CD4-positive, alpha-beta T cell treated with Interleukin-10 for 1 hour (primary cell): ENCODE measurements around the gene FBXO30.
A peak's percentile ranks its signal among the peaks of the same experiment; 100 is the strongest.

Source experiments
- DNase-seq: peaks from one replicate; pipeline ENCODE4 v3.0.0-alpha.2; 2020

FBXO30 gene

GRCh38 chr6:145814501-145815308 lies at the start of gene FBXO30:
TSS of gene FBXO30 (minus strand) at chr6:145814795. CDS start at chr6:145806405, 8,390 bp downstream.
- peak; percentile 88 for DNase-seq

DNA sequence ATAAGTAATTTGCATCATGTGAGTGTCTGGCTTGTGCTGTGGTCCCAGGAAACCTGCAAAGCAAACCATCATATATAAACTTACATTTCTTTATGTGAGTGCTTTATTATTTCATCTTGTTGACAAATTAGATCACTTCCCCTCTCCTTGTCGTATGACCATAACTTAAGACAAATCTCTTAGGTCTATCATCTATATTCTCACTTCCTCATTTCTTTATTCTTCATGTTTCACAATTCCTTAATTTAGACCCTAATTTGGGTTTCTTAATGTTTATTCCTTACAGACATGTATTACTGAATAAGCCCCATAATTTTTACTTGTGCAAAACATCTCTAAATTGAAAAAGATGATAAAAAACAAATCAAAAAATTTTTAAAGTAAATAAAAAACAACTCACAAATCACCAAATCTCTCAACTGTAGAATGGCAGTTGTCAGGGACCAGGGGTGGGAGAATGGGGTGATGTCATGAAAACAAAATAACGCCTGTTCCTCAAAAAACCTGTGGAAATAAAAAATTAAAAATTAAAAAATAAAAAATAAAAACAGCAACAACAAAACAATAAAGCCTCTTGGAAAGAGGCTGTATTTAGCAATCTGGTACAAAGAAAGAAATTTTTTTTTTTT lies 49.5 kb upstream of the FBXO30 start:
- no peak for DNase-seq

DNA sequence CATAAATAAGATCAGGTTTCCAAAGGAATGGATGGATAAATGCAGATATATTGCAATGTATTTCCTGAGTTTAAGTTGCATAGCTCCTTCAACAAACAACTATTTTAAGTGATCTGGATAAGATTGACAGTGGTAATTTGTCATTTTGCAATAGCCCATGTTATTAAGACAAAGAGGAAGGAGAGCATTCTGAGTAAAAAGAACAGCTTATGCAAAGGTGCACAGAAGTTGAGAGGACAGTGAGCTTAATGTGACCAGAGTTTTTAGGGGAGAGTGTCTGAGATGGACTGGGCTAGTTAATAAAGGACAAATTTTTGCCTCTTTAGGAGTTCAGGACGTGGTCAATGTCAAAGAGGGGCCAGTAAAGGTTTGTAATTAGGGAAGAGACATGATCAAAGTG lies 48.8 kb upstream of the FBXO30 start:
- no peak for DNase-seq

DNA sequence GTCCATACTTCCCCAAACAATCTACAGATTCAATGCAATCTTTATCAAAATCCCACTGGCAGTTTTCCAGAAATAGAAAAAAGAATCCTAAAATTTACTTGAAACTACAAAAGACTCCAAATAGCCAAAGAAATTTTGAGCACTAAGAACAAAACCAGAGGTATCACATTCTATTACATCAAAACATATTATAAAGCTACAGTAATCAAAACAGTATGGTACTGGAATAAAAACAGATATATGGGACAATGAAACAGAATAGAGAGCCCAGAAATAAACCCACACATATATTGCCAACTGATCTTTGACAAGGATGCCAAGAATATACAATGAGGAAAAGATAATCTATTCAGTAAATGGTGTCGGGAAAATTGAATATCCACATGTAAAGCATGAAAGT lies 46.0 kb upstream of the FBXO30 start:
- no peak for DNase-seq

GRCh38 chr6:145850671-145851070 lies 36.1 kb upstream of the FBXO30 start:
- DNase-seq = no peak

DNA sequence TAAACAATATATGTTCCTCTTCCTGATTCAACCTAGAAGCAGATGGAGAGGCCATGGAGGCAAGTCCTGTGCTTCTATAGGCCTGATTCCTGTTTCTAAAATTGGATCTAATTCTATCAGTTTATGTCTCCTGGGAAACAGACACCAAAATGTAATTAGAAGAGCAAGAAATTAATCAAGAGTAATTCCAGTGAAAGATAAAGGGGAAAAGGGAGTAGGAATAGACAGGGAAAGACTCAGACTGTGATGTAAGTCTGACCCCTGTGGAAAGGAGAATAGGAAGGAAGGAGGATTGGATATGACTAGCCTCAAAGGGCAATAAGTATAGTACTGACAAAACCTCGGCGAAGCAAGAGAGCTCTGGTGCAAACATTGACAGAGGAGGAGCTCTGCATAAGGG lies 33.9 kb upstream of the FBXO30 start:
- no peak for DNase-seq

GRCh38 chr6:145845557-145845956 lies 31.0 kb upstream of the FBXO30 start:
- peak; percentile 39 for DNase-seq

- no peak for DNase-seq
Measured at GRCh38 chr6:145844933-145845540, 30.4 kb upstream of the FBXO30 start.

GRCh38 chr6:145842693-145843546 lies 28.3 kb upstream of the FBXO30 start:
- DNase-seq = no peak

DNA sequence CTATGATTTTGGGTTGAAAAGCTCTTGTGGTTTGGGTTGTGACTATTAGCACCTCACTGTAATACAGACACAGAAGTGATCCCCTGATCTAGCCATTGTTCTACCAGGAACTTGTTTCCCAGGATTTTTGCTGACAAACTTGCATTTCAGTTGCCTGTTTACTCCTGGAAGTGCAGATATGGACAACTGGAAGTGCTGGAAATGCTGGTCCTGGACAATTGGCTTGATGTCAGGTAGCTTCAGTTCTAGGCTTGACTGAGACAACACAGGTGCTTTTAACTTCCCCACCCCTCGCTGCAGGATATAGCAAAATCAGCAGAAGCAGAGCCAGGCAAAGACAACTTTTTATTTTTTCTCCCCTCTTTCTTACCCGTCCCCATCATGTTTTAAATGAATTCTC lies 27.1 kb upstream of the FBXO30 start:
- no peak for DNase-seq

- DNase-seq = no peak
Measured at GRCh38 chr6:145839653-145840052, 25.1 kb upstream of the FBXO30 start.

- no peak for DNase-seq
Measured at GRCh38 chr6:145838305-145838704, 23.7 kb upstream of the FBXO30 start.

DNA sequence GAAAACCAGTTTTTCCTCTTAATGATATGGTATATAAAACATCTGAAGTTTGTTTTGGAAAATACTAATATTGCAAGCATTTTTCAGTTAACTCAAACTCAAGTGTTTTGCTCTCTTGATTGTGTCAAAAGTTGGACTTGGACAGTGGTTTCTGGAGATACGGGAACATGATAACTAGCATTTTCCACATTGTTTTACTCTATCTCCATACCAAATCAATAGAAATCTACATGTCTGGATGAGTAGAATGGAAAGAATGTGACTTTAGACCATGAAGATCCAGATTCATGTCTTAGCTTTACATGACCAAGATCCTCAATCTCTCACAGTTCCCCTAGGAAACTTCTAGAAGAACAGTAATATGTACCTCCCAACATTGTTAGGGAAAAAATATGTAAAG lies 22.2 kb upstream of the FBXO30 start:
- DNase-seq = no peak

GRCh38 chr6:145836170-145836569 lies 21.6 kb upstream of the FBXO30 start:
- no peak for DNase-seq

DNA sequence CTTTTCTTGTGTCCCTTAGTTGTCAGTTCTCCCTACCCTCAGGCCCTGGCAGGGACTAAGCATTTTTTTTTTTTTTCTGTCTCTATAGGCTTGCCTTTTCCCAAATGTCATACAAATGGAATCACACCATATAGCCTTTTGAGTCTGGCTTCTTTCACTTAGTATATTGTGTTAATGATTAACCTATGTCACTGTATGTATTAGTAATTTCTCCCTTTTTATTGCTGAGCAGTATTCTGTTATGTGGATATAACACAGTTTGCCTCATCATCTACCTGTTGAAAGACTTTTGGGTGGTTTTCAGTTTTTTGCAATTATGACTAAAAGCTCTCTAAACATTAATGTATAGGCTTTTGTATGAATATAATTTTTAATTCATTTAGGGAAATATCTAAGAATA lies 16.0 kb upstream of the FBXO30 start:
- DNase-seq = no peak

DNA sequence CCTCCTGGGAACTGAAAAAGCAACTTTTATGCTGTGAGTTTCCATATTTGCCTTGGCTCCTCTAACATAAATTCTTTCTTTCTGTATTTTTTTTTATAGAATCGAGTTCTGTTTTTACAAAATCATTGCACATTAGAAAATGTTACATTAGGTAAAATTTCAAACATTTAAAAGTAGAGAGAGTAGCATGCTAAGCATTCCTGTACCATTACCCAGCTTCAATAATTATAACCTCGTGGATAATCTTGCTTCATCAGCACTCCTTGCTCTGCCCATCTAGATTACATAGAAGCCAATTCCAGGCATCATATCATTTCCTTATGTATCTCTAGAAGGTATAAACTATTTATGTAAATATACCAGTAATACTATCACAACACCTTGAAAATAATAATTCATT lies 15.4 kb upstream of the FBXO30 start:
- no peak for DNase-seq

DNA sequence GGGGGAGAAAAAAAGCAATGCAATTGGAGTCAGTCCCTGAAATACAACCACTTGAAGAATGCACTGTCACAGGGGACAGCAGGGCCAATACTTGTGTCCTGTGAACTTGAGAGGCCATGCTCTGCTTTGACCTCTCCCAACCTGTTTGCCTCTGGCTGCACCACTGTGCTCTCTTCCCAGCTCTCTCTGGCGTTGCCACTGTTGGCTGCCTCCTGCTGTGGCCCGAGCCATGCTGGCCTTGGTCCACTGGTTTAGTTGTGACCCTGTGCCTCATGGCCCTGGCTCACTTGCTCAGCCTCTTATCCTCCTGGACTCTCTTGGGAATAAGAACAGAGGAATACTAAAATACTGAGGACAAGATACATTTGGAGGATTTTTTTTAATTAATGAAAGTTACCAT lies 14.5 kb upstream of the FBXO30 start:
- DNase-seq = no peak

DNA sequence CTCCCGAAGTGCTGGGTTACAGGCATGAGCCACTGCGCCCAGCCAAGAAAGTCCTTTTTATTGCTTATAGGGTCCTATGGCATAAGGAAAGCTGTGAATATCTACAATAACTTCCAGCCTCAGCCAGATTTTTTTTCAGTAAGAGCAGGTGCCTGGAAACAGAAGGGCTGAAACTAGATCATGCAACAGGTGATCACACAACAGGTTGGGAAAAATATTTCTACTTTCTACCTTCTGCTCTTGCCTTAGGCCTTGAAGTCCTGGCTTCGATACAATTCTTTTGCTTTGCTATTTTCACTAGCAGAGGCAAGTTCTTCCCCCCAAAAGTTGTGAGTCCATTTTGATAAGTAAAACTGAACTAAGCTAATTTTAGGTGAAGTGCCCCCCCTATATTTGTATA lies 9.7 kb upstream of the FBXO30 start:
- DNase-seq = no peak

GRCh38 chr6:145823328-145823944 lies 8.8 kb upstream of the FBXO30 start:
- DNase-seq = no peak

DNA sequence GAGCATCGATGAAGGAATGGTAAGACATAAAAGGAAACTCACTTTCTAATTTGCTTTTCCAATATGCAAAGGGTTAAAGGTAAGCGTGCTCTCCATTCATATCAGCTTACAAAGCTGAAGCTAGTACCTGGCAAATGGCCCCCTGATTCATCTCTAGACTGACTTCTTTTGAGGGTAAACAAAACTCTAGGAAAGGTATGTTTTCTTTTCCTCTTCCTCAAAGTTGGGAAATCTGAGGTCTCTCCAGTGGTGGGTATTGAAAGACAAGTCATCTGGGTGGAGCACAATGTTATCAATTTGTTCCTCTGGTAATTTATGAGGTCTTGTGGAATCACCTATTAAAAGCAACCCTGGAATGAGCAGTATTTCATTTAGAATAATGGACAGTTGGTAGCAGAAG lies 7.9 kb upstream of the FBXO30 start:
- no peak for DNase-seq

GRCh38 chr6:145819994-145820393 lies 5.4 kb upstream of the FBXO30 start:
- peak; percentile 21 for DNase-seq

DNA sequence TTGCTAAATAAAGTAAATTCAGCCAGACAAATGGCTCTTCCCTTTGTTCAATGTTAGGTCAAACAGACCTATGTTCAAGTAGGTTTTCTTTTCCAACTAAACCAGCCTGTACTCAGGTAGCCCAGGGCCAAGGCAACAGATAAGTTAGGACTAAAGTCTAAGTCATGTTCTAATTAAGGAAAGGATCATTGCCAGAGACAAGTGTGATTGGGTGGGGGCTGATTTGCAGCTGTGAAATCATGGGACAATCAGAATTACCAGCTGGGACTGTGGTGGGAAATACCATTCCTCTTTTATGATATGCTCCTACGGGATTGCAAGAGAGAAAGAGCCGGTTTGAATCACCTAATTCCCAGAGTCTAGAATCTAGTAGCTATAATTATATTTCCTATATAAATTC lies 4.2 kb upstream of the FBXO30 start:
- no peak for DNase-seq

GRCh38 chr6:145816392-145816791 lies 1.8 kb upstream of the FBXO30 start:
- no peak for DNase-seq
